Trophoblast cell (in vitro differentiated cells and primary cell): ENCODE results near the gene MFSD2A.

ENCODE experiments used
- DNase-seq, 2 donors: peaks; one replicate each; pipeline ENCODE4 v3.0.0-alpha.2; 2016
- H2AFZ ChIP-seq: 2 replicates; pipeline ENCODE4 v1.6.1; 2013; ENCODE audit warnings: low read length, moderate library complexity, mild to moderate bottlenecking; ENCODE audit not compliant: insufficient read depth, poor library complexity
- H2AK5ac ChIP-seq: 2 replicates; pipeline ENCODE4 v1.6.1; 2013; ENCODE audit warnings: mild to moderate bottlenecking, low read length
- H2BK120ac ChIP-seq: 2 replicates; pipeline ENCODE4 v1.6.1; 2013; ENCODE audit warnings: low read length, mild to moderate bottlenecking, moderate library complexity; ENCODE audit not compliant: insufficient read depth, poor library complexity
- H2BK12ac ChIP-seq: 2 replicates; pipeline ENCODE4 v1.6.1; 2013; ENCODE audit warnings: mild to moderate bottlenecking, low read length, moderate library complexity
- H2BK5ac ChIP-seq: 2 replicates; pipeline ENCODE4 v1.6.1; 2013; ENCODE audit warnings: low read length, low read depth, moderate library complexity, mild to moderate bottlenecking; ENCODE audit not compliant: poor library complexity
- H3K14ac ChIP-seq: 2 replicates; pipeline ENCODE4 v1.6.1; 2013; ENCODE audit warnings: mild to moderate bottlenecking, low read length
- H3K18ac ChIP-seq: 2 replicates; pipeline ENCODE4 v1.6.1; 2013; ENCODE audit warnings: mild to moderate bottlenecking, low read length
- H3K23ac ChIP-seq: 2 replicates; pipeline ENCODE4 v1.6.1; 2013; ENCODE audit warnings: low read length
- H3K27ac ChIP-seq: 2 replicates; pipeline ENCODE4 v1.5.1; 2013; ENCODE audit warnings: low read depth, mild to moderate bottlenecking, inconsistent platforms, low read length, moderate library complexity
- H3K27me3 ChIP-seq: 2 replicates; pipeline ENCODE4 v1.6.1; 2013; ENCODE audit warnings: inconsistent platforms, mild to moderate bottlenecking, low read length, moderate library complexity; ENCODE audit not compliant: insufficient read depth
- H3K36me3 ChIP-seq, 2 experiments: 1 replicate in 1 of 2; 2 replicates in 1 of 2; pipeline ENCODE4 v1.6.1; 2013; ENCODE audit warnings: low read length in 2 of 2, mild to moderate bottlenecking in 2 of 2, moderate library complexity in 1 of 2; ENCODE audit not compliant: insufficient read depth in 2 of 2, control insufficient read depth in 1 of 2
- H3K4ac ChIP-seq: 2 replicates; pipeline ENCODE4 v1.6.1; 2013; ENCODE audit warnings: low read depth, mild to moderate bottlenecking, low read length, moderate library complexity
- H3K4me1 ChIP-seq, 2 experiments: 1 replicate in 1 of 2; 2 replicates in 1 of 2; pipeline ENCODE4 v1.6.1; 2013; ENCODE audit warnings: low read length in 2 of 2, mild to moderate bottlenecking in 2 of 2, moderate library complexity in 1 of 2; ENCODE audit not compliant: insufficient read depth in 2 of 2, control insufficient read depth in 1 of 2
- H3K4me2 ChIP-seq: 2 replicates; pipeline ENCODE4 v1.6.1; 2013; ENCODE audit warnings: inconsistent platforms, mild to moderate bottlenecking, low read length, moderate library complexity
- H3K4me3 ChIP-seq: 2 replicates; pipeline ENCODE4 v1.5.1; 2013; ENCODE audit warnings: mild to moderate bottlenecking, low read depth, low read length, inconsistent platforms
- H3K79me1 ChIP-seq: one replicate; pipeline ENCODE4 v1.6.1; 2013; ENCODE audit warnings: low read length
- H3K79me2 ChIP-seq: 2 replicates; pipeline ENCODE4 v1.6.1; 2013; ENCODE audit warnings: low read length, mild to moderate bottlenecking; ENCODE audit not compliant: control insufficient read depth, insufficient read depth, poor library complexity
- H3K9ac ChIP-seq: 2 replicates; pipeline ENCODE4 v1.6.1; 2013; ENCODE audit warnings: mild to moderate bottlenecking, low read length
- H3K9me3 ChIP-seq: 2 replicates; pipeline ENCODE4 v1.6.1; 2013; ENCODE audit warnings: low read depth, mild to moderate bottlenecking, control low read depth, inconsistent platforms, low read length; ENCODE audit not compliant: insufficient read depth
- H4K12ac ChIP-seq: 2 replicates; pipeline ENCODE4 v1.6.1; 2013; ENCODE audit warnings: low read depth, mild to moderate bottlenecking, low read length, moderate library complexity
- H4K8ac ChIP-seq: 2 replicates; pipeline ENCODE4 v1.6.1; 2013; ENCODE audit warnings: low read depth, mild to moderate bottlenecking, low read length, moderate library complexity
- H4K91ac ChIP-seq: one replicate; pipeline ENCODE4 v1.6.1; 2013; ENCODE audit warnings: low read depth, mild to moderate bottlenecking, low read length, moderate library complexity
- WGBS: extraction: QIAGEN DNeasy Blood & Tissue Kit; methylation state at CpG from one replicate; pipeline ENCODE4 v1.1.7; 2013; ENCODE audit warnings: missing lambda C conversion rate; ENCODE audit not compliant: insufficient read length, insufficient coverage; ENCODE audit errors: extremely low coverage; 5-methylcytosine and 5-hydroxymethylcytosine counted together

The MFSD2A gene

DNA sequence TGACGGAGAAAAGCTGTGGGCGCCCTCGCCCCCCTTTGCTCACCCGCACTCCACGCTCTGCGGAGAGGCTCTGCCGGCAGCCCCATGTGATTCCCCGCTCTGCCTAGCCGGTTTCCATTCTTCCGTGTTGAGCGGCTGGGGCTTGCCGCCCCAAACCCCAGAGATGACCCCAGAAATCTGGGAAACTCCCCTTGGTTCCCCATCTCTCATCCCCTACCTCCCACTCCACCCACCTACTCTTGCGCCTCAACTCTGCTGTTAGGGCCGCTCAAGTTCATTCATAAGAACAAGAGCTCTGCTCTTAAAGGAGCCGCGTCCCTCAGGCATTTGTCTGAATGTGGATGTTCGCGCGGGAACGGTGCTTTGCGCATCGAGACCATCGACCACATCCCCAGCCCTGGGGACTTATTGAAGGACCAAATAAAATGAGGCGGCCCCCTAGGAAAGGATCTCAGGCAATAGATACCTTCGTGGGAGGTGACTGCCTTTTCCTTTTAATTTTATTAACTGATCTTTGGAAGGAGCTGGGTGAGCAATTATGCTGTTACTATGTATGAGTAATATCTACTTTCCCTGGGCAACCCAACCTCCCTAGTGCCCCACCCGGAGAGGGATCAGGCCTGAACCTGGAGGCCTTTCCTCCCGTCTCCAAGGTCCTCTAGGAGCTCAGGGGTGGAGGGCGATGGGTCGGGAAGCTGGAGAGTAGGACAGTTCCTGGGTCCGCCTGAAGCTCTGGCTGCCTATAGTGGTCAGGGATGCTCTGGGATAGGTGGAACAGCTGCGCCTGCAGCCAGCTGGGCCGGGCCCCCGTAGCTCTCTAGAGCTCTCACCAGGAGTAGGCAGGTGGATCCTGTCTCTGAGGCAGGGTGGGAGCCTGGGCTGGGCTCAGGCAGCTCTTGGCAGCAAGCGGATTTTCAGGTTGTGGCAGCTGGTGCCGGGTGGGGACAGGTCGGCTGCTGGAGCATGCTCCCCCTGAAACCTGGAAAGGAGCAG is 898 bp downstream of the MFSD2A start:
- Histone ChIP-seq H3K14ac (no peak overlapping the region), H3K27ac (no peak overlapping the region), H3K4ac (no peak overlapping the region)

DNA sequence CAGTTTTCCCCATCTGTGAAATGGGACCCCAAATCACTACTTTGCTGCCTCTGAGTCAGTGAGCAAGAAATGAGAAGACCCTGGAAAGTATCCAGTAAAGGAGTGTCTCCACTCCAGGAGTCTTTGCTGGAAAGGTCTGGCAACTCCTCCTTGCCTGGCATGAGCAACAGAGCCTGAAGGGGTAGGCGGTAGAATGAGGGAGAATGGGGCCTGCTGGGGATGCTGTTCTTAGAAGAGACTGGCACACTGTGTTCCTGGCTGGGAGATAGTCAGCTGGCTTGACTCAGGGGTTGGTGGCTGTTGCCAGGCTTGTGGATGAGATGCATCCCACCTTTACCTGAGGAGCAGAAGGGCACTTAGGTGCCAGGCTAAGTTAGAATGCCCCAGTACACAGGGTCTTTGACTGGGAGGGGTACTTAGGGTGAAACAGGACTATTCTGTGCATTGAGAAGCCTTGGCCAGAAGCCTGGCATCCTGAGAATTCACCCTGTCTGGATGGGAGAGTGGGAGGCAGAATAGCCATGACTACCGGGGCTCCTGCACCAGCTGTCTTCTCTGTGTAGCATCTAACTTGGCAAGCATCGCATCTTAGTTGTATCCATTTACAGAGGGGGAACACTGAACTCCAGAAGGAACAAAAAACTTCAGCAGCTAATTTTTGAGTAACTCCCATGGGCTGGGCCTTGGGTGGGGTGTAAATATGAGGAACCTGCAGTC is 2.5 kb downstream of the MFSD2A start:
- Histone ChIP-seq H4K91ac (no peak overlapping the region), H3K4ac (no peak overlapping the region), H2BK12ac (no peak overlapping the region), H3K4me3 (no peak overlapping the region), H3K36me3 (no peaks in the 10 kb centered on the region), H3K14ac (no peak overlapping the region), H3K4me1 (peaks cover 8 to 11% of the 10 kb centered on the region in 2 experiments), H3K79me1 (no peaks in the 10 kb centered on the region), H3K23ac (no peak overlapping the region), H3K79me2 (no peaks in the 10 kb centered on the region), H3K9ac (no peak overlapping the region), H2BK120ac (no peak overlapping the region), H2AFZ (no peak overlapping the region), H3K9me3 (peaks cover 3% of the 10 kb centered on the region), H3K27ac (no peak overlapping the region), H2BK5ac (no peak overlapping the region), H3K4me2 (no peak overlapping the region), H2AK5ac (no peak overlapping the region), H4K8ac (no peak overlapping the region), H3K18ac (no peak overlapping the region), H4K12ac (no peak overlapping the region), H3K27me3 (peaks cover 24% of the 10 kb centered on the region)
- WGBS: no CpG with 5 or more reads among the region's 3 CpGs
- DNase-seq: no peak

More for the DNA sequence above, 898 bp downstream of the MFSD2A start:
- Histone ChIP-seq H2BK5ac (no peak overlapping the region), H3K36me3 (no peaks in the 10 kb centered on the region), H3K4me1 (peaks cover 8 to 11% of the 10 kb centered on the region in 2 experiments), H4K12ac (no peak overlapping the region), H4K91ac (no peak overlapping the region), H2AFZ (no peak overlapping the region), H3K79me1 (no peaks in the 10 kb centered on the region), H2BK120ac (no peak overlapping the region), H3K23ac (no peak overlapping the region), H2BK12ac (no peak overlapping the region), H3K4me3 (peak overlapping the region; percentile 23), H3K9ac (no peak overlapping the region), H2AK5ac (no peak overlapping the region), H3K18ac (no peak overlapping the region), H3K79me2 (no peaks in the 10 kb centered on the region), H3K27me3 (peaks cover 24% of the 10 kb centered on the region), H3K9me3 (peaks cover 3% of the 10 kb centered on the region), H4K8ac (no peak overlapping the region), H3K4me2 (peak overlapping the region; percentile 63)
- peak in 1 of 2 donors; percentile 46 for DNase-seq
- no CpG with 5 or more reads among the region's 36 CpGs for WGBS

DNA sequence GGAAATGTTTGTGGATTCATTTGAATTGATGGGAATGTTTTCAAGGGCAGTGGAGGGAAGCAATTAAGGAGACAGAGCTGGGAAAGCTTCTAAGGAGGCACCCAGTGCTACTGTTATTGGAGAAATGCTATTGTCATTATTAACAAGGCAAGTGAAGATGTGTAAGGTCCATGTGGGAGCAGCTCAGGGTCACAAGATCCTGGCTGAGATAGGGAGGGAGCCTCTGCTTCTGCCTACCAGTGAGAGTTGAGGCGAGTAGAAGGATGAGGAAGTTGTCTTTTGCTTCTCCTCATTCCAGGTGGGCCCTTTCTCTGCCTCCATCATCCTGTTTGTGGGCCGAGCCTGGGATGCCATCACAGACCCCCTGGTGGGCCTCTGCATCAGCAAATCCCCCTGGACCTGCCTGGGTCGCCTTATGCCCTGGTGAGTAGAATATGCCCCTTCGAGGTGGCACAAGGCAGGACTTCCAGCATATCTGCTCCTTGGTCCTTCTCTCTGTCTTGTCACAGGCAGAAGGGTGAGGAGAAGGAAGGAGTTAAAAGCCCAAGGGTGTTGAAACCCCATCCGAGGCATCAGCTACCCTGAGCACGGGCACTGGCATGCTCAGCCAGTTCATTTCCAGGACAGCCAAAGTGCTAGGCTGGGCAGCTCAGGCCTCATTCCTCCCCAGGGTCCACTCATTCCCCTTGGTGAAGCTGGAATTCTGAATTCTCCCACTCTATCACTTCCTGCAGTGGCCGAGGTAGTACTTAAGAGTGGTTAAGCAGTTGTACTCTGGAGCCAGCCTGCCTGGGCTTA is 3.7 kb downstream of the MFSD2A start:
- DNase-seq: no peak

More for the DNA sequence above, 3.7 kb downstream of the MFSD2A start:
- Histone ChIP-seq H3K27ac (no peak overlapping the region), H4K91ac (no peak overlapping the region), H2BK12ac (no peak overlapping the region), H3K36me3 (no peaks in the 10 kb centered on the region), H3K4ac (no peak overlapping the region), H4K12ac (no peak overlapping the region), H4K8ac (no peak overlapping the region), H3K14ac (no peak overlapping the region), H3K27me3 (peaks cover 24% of the 10 kb centered on the region), H2BK120ac (no peak overlapping the region), H3K9ac (peak overlapping the region; percentile 2), H3K9me3 (peaks cover 2% of the 10 kb centered on the region), H2BK5ac (no peak overlapping the region), H3K23ac (no peak overlapping the region), H2AFZ (no peak overlapping the region), H3K4me2 (no peak overlapping the region), H3K18ac (no peak overlapping the region), H3K4me3 (no peak overlapping the region), H2AK5ac (no peak overlapping the region), H3K79me2 (no peaks in the 10 kb centered on the region), H3K79me1 (no peaks in the 10 kb centered on the region), H3K4me1 (peaks cover 8 to 11% of the 10 kb centered on the region in 2 experiments)
- WGBS: no CpG with 5 or more reads among the region's 7 CpGs
